HepG2 (cell line): Measurements from ENCODE around the gene CIB1. TPM values are rescaled to one million over a fixed set of nuclear protein-coding genes. Genes with fewer than 3 reads are reported as not detected.
A peak's percentile ranks its signal among the peaks of the same experiment; 100 is the strongest.

Experiments used
- BCLAF1 ChIP-seq: fragments of 450-650 bp; IDR thresholded peaks from 2 replicates; pipeline ENCODE4 v1.6.1; 2017; ENCODE audit warnings: mild to moderate bottlenecking
- HOXA3 ChIP-seq: sonication (generic); formaldehyde crosslinking; IDR thresholded peaks from 2 replicates; pipeline ENCODE4 v1.5.0; 2020; ENCODE audit warnings: missing genetic modification reagents
- ISL2 ChIP-seq: sonication (generic); formaldehyde crosslinking; IDR thresholded peaks from 2 replicates; pipeline ENCODE4 v1.5.0; 2020; ENCODE audit warnings: missing genetic modification reagents
- KLF15 ChIP-seq: sonication (generic); formaldehyde crosslinking; IDR thresholded peaks from 2 replicates; pipeline ENCODE4 v1.8.1; 2023; ENCODE audit warnings: borderline replicate concordance, mild to moderate bottlenecking, inconsistent platforms, missing genetic modification reagents, mixed read lengths
- MLX ChIP-seq: IDR thresholded peaks from 2 replicates; pipeline ENCODE4 v1.6.1; 2016
- MXD3 ChIP-seq: IDR thresholded peaks from 2 replicates; pipeline ENCODE4 v1.6.1; 2016; ENCODE audit warnings: mild to moderate bottlenecking, missing biosample characterization, missing genetic modification reagents
- SAP130 ChIP-seq: IDR thresholded peaks from 2 replicates; pipeline ENCODE4 v1.6.1; 2016; ENCODE audit warnings: low read depth
- SIX4 ChIP-seq: sonication (generic); formaldehyde crosslinking; IDR thresholded peaks from 2 replicates; pipeline ENCODE4 v1.4.0; 2020; ENCODE audit warnings: missing genetic modification reagents
- SSRP1 ChIP-seq: IDR thresholded peaks from 2 replicates; pipeline ENCODE4 v1.6.1; 2016; ENCODE audit warnings: control low read depth
- THAP8 ChIP-seq: sonication (generic); formaldehyde crosslinking; IDR thresholded peaks from 2 replicates; pipeline ENCODE4 v1.5.1; 2020; ENCODE audit warnings: missing genetic modification reagents, mild to moderate bottlenecking, borderline replicate concordance
- TIGD3 ChIP-seq: sonication (generic); formaldehyde crosslinking; IDR thresholded peaks from 2 replicates; pipeline ENCODE4 v1.5.1; 2020; ENCODE audit warnings: mild to moderate bottlenecking, missing genetic modification reagents, borderline replicate concordance
- TOE1 ChIP-seq: sonication (generic); formaldehyde crosslinking; IDR thresholded peaks from 2 replicates; pipeline ENCODE4 v1.4.0; 2020; ENCODE audit warnings: mild to moderate bottlenecking, missing genetic modification reagents
- ZFAT ChIP-seq: sonication (generic); formaldehyde crosslinking; conservative IDR thresholded peaks from 2 replicates; pipeline ENCODE4 v1.8.1; 2023; ENCODE audit warnings: missing genetic modification reagents, inconsistent platforms
- ZKSCAN5 ChIP-seq: sonication (generic); formaldehyde crosslinking; IDR thresholded peaks from 2 replicates; pipeline ENCODE4 v1.5.1; 2020; ENCODE audit warnings: mild to moderate bottlenecking, missing genetic modification reagents
- ZNF883 ChIP-seq: sonication (generic); formaldehyde crosslinking; IDR thresholded peaks from 2 replicates; pipeline ENCODE4 v1.5.1; 2020; ENCODE audit warnings: mild to moderate bottlenecking, missing genetic modification reagents; ENCODE audit errors: not compliant biosample characterization
- polyA plus RNA-seq, 8 experiments: library from polyadenylated mRNA; depleted of rRNA in 3 of 8; stranded (reverse) in 7 of 8; unstranded in 1 of 8; fragments of >200 nt; fragmentation: Illumina TruSeq in 4 of 8; extraction: Trizol in 4 of 8; gene quantifications; 2 replicates each; pipeline versions ENCODE4 v1.2.1 to v1.2.3, GENCODE V29; 2011 to 2016; ENCODE audit warnings: low read depth in 4 of 8, missing spikeins in 1 of 8, mixed read lengths in 1 of 8; ENCODE audit not compliant: insufficient read depth in 1 of 8
- total RNA-seq, 5 experiments: library from RNA; depleted of rRNA; stranded (reverse); fragments of >200 nt; fragmentation: Illumina TruSeq; extraction: Trizol; gene quantifications; 2 replicates each; pipeline ENCODE4 v1.2.3, GENCODE V29; 2016; ENCODE audit warnings: low read depth in 1 of 5
- TF ChIP-seq, protein P1 (sequence below): IDR thresholded peaks from 2 replicates; pipeline ENCODE4 v1.6.1; 2016
- TF ChIP-seq, protein P2 (sequence below): sonication (generic); formaldehyde crosslinking; IDR thresholded peaks from 2 replicates; pipeline ENCODE4 v1.4.0; 2020; ENCODE audit warnings: missing genetic modification reagents
- TF ChIP-seq, protein P3 (sequence below): sonication (generic); formaldehyde crosslinking; IDR thresholded peaks from 2 replicates; pipeline ENCODE4 v1.8.1; 2023; ENCODE audit warnings: missing genetic modification reagents, inconsistent platforms, borderline replicate concordance

The CIB1 gene
- total and polyA plus RNA-seq, 2 of the 13 experiments (the other 11 are each of a cell fraction or from before 2014, with no cell fraction given), result 38.7 to 72.7 TPM

- TF ChIP-seq, protein P1, sequence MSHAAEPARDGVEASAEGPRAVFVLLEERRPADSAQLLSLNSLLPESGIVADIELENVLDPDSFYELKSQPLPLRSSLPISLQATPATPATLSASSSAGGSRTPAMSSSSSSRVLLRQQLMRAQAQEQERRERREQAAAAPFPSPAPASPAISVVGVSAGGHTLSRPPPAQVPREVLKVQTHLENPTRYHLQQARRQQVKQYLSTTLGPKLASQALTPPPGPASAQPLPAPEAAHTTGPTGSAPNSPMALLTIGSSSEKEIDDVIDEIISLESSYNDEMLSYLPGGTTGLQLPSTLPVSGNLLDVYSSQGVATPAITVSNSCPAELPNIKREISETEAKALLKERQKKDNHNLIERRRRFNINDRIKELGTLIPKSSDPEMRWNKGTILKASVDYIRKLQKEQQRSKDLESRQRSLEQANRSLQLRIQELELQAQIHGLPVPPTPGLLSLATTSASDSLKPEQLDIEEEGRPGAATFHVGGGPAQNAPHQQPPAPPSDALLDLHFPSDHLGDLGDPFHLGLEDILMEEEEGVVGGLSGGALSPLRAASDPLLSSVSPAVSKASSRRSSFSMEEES (CRISPR knock-in tag), result no peak
- TF ChIP-seq SAP130 (CRISPR knock-in tag) (0 out of 2 replicates have a peak, but pooled peaks have one; percentile 25), ZNF883 (no peak), TIGD3 (CRISPR knock-in tag) (no peak), BCLAF1 (no peak), ZFAT (no peak), SSRP1 (CRISPR knock-in tag) (no peak), MLX (no peak), MXD3 (no peak), ZKSCAN5 (CRISPR knock-in tag) (no peak), TOE1 (CRISPR knock-in tag) (no peak), SIX4 (CRISPR knock-in tag) (no peak), HOXA3 (CRISPR knock-in tag) (no peak), KLF15 (CRISPR knock-in tag) (no peak), THAP8 (CRISPR knock-in tag) (no peak), ISL2 (CRISPR knock-in tag) (no peak)
- TF ChIP-seq, protein P2, sequence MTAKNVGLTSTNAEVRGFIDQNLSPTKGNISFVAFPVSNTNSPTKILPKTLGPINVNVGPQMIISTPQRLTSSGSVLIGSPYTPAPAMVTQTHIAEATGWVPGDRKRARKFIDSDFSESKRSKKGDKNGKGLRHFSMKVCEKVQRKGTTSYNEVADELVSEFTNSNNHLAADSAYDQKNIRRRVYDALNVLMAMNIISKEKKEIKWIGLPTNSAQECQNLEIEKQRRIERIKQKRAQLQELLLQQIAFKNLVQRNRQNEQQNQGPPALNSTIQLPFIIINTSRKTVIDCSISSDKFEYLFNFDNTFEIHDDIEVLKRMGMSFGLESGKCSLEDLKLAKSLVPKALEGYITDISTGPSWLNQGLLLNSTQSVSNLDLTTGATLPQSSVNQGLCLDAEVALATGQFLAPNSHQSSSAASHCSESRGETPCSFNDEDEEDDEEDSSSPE (CRISPR knock-in tag), result no peak
- TF ChIP-seq, protein P3, sequence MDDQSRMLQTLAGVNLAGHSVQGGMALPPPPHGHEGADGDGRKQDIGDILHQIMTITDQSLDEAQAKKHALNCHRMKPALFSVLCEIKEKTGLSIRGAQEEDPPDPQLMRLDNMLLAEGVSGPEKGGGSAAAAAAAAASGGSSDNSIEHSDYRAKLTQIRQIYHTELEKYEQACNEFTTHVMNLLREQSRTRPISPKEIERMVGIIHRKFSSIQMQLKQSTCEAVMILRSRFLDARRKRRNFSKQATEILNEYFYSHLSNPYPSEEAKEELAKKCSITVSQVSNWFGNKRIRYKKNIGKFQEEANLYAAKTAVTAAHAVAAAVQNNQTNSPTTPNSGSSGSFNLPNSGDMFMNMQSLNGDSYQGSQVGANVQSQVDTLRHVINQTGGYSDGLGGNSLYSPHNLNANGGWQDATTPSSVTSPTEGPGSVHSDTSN (CRISPR knock-in tag), result no peak
Measured at GRCh38 chr15:90221246-90221900, 12.4 kb downstream of the CIB1 start (continued).
